AG08395 (cell line): ENCODE data around the gene CASP6.

Experiments used
- DNase-seq: peaks from one replicate; pipeline ENCODE4 v3.0.0; 2012; ENCODE audit warnings: mixed read lengths, low spot score

Gene CASP6

GRCh38 chr4:109671350-109671749 is 31.9 kb downstream of the CASP6 start:
- no peak for DNase-seq

GRCh38 chr4:109665783-109666485 is 37.3 kb downstream of the CASP6 start:
- no peak for DNase-seq

DNA sequence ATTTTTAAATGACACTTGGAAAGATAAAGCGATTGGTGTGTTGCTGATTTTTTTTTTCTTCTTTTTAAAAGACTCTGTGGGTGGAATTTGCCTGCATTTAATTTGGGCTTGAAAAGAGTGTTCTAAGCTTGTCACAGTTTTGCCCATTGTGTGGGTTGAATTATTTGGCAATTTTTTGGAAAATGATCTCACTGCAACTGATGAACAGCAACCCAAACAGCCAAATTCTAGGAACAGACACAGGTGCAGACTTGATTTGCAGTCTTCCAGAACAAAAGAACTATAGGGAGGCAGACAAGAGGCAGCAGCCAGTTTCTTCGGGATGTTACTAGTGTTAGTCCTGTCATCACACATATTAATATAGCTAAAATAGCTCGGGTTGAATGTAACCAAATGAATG is 40.5 kb downstream of the CASP6 start:
- DNase-seq: no peak

DNA sequence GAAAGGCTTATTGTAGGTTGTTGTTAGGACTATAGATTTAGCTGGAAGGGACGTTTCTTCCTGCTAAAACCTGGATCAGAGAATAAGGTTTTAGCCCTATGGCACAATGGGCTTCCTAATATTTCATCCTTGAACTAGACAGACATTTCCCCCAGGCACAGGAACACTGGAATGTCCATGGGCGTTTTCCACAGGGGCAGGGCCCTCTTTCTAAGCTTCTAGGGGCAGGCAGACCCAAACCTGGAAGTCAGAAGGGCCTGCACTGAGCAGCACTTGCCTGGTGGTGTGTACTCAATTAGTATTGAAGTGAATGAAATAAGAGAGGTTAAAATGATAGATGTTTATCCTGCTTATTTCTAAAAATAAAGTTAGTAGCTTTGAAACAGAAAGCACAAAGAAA is 41.1 kb downstream of the CASP6 start:
- no peak for DNase-seq

- no peak for DNase-seq
Observed at GRCh38 chr4:109658871-109659410, 44.3 kb downstream of the CASP6 start.

DNA sequence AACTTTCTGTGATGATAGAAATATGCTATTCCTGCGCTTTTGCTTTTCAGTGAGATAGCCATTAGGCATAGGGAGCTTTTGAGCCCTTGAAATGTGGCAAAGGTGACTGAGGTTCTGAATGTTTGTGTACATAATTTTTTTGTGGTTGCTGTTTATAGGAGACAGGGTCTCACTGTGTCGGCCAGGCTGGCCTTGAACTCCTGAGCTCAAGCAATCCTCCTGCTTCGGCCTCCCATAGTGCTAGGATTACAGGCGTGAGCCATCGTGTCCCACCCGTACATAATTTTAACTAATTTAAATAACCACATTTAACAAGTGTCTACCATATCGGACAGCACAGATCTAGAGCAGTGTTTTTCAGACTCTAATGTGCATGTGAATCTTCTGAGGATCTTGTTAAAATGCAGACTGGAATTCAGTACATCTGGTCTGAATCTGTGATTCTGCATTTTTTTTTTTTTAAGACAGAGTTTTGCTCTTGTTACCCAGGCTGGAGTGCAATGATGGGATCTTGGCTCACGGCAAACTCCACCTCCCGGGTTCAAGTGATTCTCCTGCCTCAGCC is 45.3 kb downstream of the CASP6 start:
- no peak for DNase-seq

GRCh38 chr4:109655396-109655795 is 47.8 kb downstream of the CASP6 start:
- DNase-seq: no peak

- DNase-seq: no peak
Observed at GRCh38 chr4:109649872-109650271, 53.4 kb downstream of the CASP6 start.

DNA sequence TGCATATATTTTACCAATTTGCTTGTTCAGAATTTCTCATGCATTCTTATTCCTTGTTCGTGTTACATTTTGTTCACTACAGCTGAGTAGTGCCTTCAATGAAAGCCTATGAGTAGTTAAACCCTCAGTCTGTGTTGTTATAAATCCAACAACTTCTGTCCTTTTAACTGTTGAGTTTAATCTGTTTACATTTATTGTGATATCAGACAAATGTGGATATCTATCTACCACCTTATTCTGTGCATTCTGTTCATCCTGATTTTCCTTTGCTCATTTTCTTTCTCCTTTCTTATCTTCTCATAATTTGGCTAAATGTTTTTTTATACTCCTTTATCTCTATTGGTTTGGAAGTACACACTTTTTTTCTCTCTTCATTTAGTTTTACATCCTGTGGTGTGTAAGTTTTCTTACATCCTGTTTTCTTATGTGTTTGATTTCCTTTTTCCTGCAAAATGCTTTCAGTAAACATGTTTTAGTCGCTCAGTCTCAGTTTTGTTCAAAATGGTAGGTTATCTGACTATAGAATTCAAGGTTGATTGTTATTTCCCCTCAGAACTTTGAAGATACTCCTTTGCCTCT is 54.2 kb downstream of the CASP6 start:
- no peak for DNase-seq

- no peak for DNase-seq
Observed at GRCh38 chr4:109648266-109648996, 54.8 kb downstream of the CASP6 start.

DNA sequence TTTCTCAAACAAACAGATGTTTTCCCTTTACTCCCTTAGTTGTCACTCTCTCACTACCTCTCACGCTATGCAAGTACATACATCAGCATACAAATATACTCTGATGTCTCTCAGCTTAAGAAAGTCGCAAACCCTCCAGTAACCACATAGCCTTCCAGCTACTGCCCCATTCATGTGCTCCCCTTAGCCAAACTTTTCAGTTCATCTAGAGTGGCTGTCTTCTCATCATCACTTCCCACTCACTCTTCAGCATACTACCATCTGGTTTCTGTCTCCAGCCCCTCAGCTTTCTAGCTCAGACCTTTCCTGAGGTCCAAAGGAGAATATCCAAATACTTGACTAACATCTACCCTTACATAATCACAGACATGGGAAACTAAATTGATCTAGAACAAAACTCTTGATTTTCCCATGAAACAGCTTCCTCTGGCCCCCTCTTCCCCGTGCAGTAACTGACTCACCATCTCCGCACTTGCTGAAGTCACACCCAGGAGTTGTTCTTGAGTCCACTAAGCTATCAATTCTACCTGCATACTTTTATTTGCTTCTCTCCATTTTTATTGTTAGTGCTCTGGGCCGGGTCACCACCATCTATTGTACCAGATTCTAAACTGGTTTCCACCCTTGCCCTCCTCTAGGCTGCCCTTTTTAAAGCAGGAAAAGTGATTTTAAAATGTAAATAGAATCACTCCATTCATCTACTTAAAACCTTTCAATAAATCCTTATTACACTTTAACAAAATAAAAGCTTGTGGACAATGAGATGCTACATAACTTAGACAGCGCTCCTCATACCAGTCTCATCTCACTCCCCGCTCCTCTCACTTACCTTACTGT is 57.2 kb downstream of the CASP6 start:
- DNase-seq: no peak

DNA sequence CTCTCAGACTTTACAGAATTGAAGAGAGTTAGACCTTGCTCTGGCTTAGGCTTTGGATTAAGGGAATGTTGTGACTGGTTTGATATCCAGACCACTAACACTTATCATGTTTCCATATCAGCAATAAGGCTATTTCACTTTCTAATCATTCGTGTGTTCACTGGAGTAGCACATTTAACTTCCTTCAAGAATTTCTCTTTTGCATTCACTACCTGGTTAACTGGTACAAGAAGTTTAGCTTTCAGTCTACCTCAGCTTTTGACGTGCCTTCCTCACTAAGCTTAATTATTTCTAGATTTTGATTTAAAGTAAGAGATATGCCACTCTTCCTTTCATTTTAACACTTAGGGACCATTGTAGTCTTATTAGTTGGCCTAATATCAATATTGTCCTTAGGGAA is 62.6 kb downstream of the CASP6 start:
- no peak for DNase-seq
